HEK293T (cell line): Measurements from ENCODE around the gene MDM2.

Experiments used
- ELF4 ChIP-seq: fragments of 450-650 bp; IDR thresholded peaks from 2 replicates; pipeline ENCODE4 v1.6.1; 2017; ENCODE audit warnings: antibody characterized with exemption
- FOXA1 ChIP-seq: fragments of 450-650 bp; IDR thresholded peaks from 2 replicates; pipeline ENCODE4 v1.6.1; 2016; ENCODE audit warnings: mild to moderate bottlenecking
- TARDBP ChIP-seq: fragments of 450-650 bp; IDR thresholded peaks from 2 replicates; pipeline ENCODE4 v1.6.1; 2016

GRCh38 chr12:68831272-68831671 lies 23.3 kb downstream of the MDM2 start:
- no peak for TF ChIP-seq FOXA1
- TF ChIP-seq ELF4, result no peak
- no peak for TF ChIP-seq TARDBP
